ENCODE data around the gene CNTNAP2. TPM values are rescaled to one million over a fixed set of nuclear protein-coding genes. Genes with fewer than 3 reads are reported as not detected.

CNTNAP2 gene
- total RNA-seq, 1 experiment from 2014 or later: 60.0 TPM

- Histone ChIP-seq H3K36me3 (ENCODE audit: insufficient read depth, low read length, poor library complexity, severe bottlenecking) (no peaks in the 10 kb centered on the region), H3K9me3 (ENCODE audit: low read depth, low read length, poor library complexity, severe bottlenecking) (no peaks in the 10 kb centered on the region), H3K27me3 (replicated peaks; ENCODE audit: insufficient read depth, low read depth, low read length, poor library complexity) (no peaks in the 10 kb centered on the region), H3K27ac (ENCODE audit: low read depth, low read length, poor library complexity, severe bottlenecking) (no peak overlapping the region), H3K4me3 (ENCODE audit: low read depth, low read length, poor library complexity, severe bottlenecking) (no peak overlapping the region), H3K4me1 (ENCODE audit: insufficient read depth, low read length, poor library complexity, severe bottlenecking) (no peaks in the 10 kb centered on the region)
- no peak for DNase-seq (ENCODE audit: low spot score)
- ChIA-PET CTCF (no interaction called here), POLR2A (ENCODE audit: low non-redundant PET) (no interaction called here)
- intact Hi-C loops (cut with micrococcal nuclease; ENCODE audit: unreplicated experiment): no loop called here
- BruUV-seq (replicated peaks): no TSS peak
- no peak for TF ChIP-seq EZH2 (IDR thresholded peaks at IDR 0.05; ENCODE audit: borderline replicate concordance, low read depth, low read length, poor library complexity, severe bottlenecking)
- TF ChIP-seq, protein P1, sequence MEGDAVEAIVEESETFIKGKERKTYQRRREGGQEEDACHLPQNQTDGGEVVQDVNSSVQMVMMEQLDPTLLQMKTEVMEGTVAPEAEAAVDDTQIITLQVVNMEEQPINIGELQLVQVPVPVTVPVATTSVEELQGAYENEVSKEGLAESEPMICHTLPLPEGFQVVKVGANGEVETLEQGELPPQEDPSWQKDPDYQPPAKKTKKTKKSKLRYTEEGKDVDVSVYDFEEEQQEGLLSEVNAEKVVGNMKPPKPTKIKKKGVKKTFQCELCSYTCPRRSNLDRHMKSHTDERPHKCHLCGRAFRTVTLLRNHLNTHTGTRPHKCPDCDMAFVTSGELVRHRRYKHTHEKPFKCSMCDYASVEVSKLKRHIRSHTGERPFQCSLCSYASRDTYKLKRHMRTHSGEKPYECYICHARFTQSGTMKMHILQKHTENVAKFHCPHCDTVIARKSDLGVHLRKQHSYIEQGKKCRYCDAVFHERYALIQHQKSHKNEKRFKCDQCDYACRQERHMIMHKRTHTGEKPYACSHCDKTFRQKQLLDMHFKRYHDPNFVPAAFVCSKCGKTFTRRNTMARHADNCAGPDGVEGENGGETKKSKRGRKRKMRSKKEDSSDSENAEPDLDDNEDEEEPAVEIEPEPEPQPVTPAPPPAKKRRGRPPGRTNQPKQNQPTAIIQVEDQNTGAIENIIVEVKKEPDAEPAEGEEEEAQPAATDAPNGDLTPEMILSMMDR (conservative IDR thresholded peaks at IDR 0.05; ENCODE audit: low read depth, low read length): no peak
These were observed 542.0 kb downstream of the CNTNAP2 start for GRCh38 chr7:146658604-146659003.

DNA sequence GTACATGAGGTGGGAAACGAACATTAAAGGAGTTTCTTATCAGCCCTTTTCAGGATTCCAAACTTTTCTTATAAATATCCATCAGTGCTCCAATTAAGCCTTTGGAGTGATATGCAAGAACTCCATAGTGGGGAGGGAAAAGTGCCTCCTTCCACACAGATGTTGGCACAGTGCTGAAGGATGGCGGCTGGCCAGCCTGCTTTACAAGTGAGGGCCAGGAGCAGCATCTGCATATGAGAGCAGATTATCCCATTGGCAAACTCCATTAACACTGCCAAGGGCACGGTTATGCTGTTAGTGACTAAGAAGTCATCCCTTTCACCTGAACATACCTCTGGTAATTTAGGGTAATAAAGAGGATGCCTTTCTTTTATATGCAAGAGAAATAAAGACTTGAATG is 543.1 kb downstream of the CNTNAP2 start:
- CTCF ChIA-PET: no interaction called here
- H3K9me3 ChIP-seq (ENCODE audit: low read depth, low read length, poor library complexity, severe bottlenecking): no peaks in the 10 kb centered on the region
- H3K27me3 ChIP-seq (replicated peaks; ENCODE audit: insufficient read depth, low read depth, low read length, poor library complexity): no peaks in the 10 kb centered on the region
- TF ChIP-seq, protein P1 (conservative IDR thresholded peaks at IDR 0.05; ENCODE audit: low read depth, low read length): no peak
- no peak for TF ChIP-seq EZH2 (IDR thresholded peaks at IDR 0.05; ENCODE audit: borderline replicate concordance, low read depth, low read length, poor library complexity, severe bottlenecking)
- POLR2A ChIA-PET (ENCODE audit: low non-redundant PET): no interaction called here
- no peak overlapping the region for H3K4me3 ChIP-seq (ENCODE audit: low read depth, low read length, poor library complexity, severe bottlenecking)
- BruUV-seq (replicated peaks): no TSS peak
- H3K36me3 ChIP-seq (ENCODE audit: insufficient read depth, low read length, poor library complexity, severe bottlenecking): no peaks in the 10 kb centered on the region
- no peak overlapping the region for H3K27ac ChIP-seq (ENCODE audit: low read depth, low read length, poor library complexity, severe bottlenecking)
- DNase-seq (ENCODE audit: low spot score): no peak
- no peaks in the 10 kb centered on the region for H3K4me1 ChIP-seq (ENCODE audit: insufficient read depth, low read length, poor library complexity, severe bottlenecking)
- intact Hi-C loops (cut with micrococcal nuclease; ENCODE audit: unreplicated experiment): no loop called here

DNA sequence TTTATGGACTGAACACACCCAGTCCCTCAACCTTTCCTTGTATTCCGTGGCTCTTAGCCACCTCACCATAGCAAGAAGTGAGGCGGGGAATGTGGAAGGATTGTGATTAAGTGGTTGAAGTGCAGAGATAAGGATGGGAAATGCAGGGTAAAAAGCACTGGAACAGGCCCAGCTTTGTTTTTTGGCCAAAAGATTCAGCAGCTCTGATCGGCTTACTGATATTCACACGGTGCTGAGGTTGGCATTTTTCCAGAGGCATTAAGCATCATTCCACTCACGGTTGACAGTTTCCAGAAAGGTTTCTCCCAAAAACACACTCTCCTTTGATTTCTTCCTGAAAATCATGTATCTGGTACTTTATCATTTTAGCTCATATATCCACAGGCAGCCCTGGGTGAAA is 544.2 kb downstream of the CNTNAP2 start:
- Histone ChIP-seq H3K27me3 (replicated peaks; ENCODE audit: insufficient read depth, low read depth, low read length, poor library complexity) (no peaks in the 10 kb centered on the region), H3K4me3 (ENCODE audit: low read depth, low read length, poor library complexity, severe bottlenecking) (no peak overlapping the region), H3K36me3 (ENCODE audit: insufficient read depth, low read length, poor library complexity, severe bottlenecking) (no peaks in the 10 kb centered on the region), H3K27ac (ENCODE audit: low read depth, low read length, poor library complexity, severe bottlenecking) (no peak overlapping the region), H3K4me1 (ENCODE audit: insufficient read depth, low read length, poor library complexity, severe bottlenecking) (no peaks in the 10 kb centered on the region), H3K9me3 (ENCODE audit: low read depth, low read length, poor library complexity, severe bottlenecking) (no peaks in the 10 kb centered on the region)
- no TSS peak for BruUV-seq (replicated peaks)
- TF ChIP-seq, protein P1 (conservative IDR thresholded peaks at IDR 0.05; ENCODE audit: low read depth, low read length): no peak
- TF ChIP-seq EZH2 (IDR thresholded peaks at IDR 0.05; ENCODE audit: borderline replicate concordance, low read depth, low read length, poor library complexity, severe bottlenecking): no peak
- ChIA-PET CTCF (no interaction called here), POLR2A (ENCODE audit: low non-redundant PET) (no interaction called here)
- no peak for DNase-seq (ENCODE audit: low spot score)
- intact Hi-C loops (cut with micrococcal nuclease; ENCODE audit: unreplicated experiment): no loop called here
